IMR-90 (cell line): ENCODE data around the gene HAP1. TPM values are rescaled to one million over a fixed set of nuclear protein-coding genes. Genes with fewer than 3 reads are reported as not detected.

Experiments
- ATAC-seq: fragments of 200-7000 bp; cut with Tn5 transposase; 2 replicates; pipeline ENCODE4 v1.9.1; 2020; ENCODE audit warnings: low read depth, mild to moderate bottlenecking, moderate library complexity
- BruUV-seq: library from RNA; stranded (reverse); fragments of 400-500 nt; replicated peaks from 2 replicates; lab custom pipeline; 2021; lab: Mats Ljungman, UMichigan
- CTCF ChIA-PET: fragments of 300-600 bp; formaldehyde crosslinking; extraction: SDS; loops from one replicate; lab custom pipeline; 2021; ENCODE audit warnings: antibody characterized with exemption; lab: Yijun Ruan, JAX
- POLR2A ChIA-PET: fragments of 300-600 bp; sonication (Branson Sonifier 250); formaldehyde crosslinking; loops from one replicate; lab custom pipeline; 2022; ENCODE audit warnings: antibody characterized with exemption; ENCODE audit not compliant: unreplicated experiment; lab: Charles Lee
- DNase-seq: peaks from one replicate; pipeline ENCODE4 v3.0.0; 2013
- H2AFZ ChIP-seq: replicated peaks from 2 replicates; pipeline ENCODE3; 2013; ENCODE audit warnings: low read length, mild to moderate bottlenecking; ENCODE audit not compliant: poor library complexity
- H2AK5ac ChIP-seq: 2 replicates; pipeline ENCODE4 v1.6.1; 2013; ENCODE audit warnings: low read depth, low read length, inconsistent platforms
- H2AK9ac ChIP-seq: replicated peaks from 2 replicates; pipeline ENCODE3; 2013; ENCODE audit warnings: mild to moderate bottlenecking, low read depth, low read length, moderate library complexity; ENCODE audit not compliant: poor library complexity
- H2BK120ac ChIP-seq: 2 replicates; pipeline ENCODE4 v1.6.1; 2013; ENCODE audit warnings: low read depth, low read length, inconsistent platforms
- H2BK15ac ChIP-seq: 3 replicates; pipeline ENCODE4 v1.6.1; 2013; ENCODE audit warnings: low read depth, low read length, inconsistent platforms
- H2BK20ac ChIP-seq: 2 replicates; pipeline ENCODE4 v1.6.1; 2013; ENCODE audit warnings: low read depth, mild to moderate bottlenecking, inconsistent platforms, low read length, moderate library complexity
- H2BK5ac ChIP-seq: 2 replicates; pipeline ENCODE4 v1.6.1; 2013; ENCODE audit warnings: mild to moderate bottlenecking, low read depth, low read length, inconsistent platforms; ENCODE audit not compliant: poor library complexity, severe bottlenecking
- H3K14ac ChIP-seq: replicated peaks from 2 replicates; pipeline ENCODE4 v1.6.1; 2013; ENCODE audit warnings: low read depth, low read length, inconsistent platforms
- H3K18ac ChIP-seq: 2 replicates; pipeline ENCODE4 v1.6.1; 2013; ENCODE audit warnings: low read depth, low read length, control low read depth
- H3K23ac ChIP-seq: 2 replicates; pipeline ENCODE4 v1.6.1; 2013; ENCODE audit warnings: low read depth, low read length, inconsistent platforms
- H3K27ac ChIP-seq: 2 replicates; pipeline ENCODE4 v1.5.1; 2013; ENCODE audit warnings: mild to moderate bottlenecking, control low read depth, low read length; ENCODE audit not compliant: insufficient read depth
- H3K27me3 ChIP-seq: 2 replicates; pipeline ENCODE4 v1.6.1; 2013; ENCODE audit warnings: low read length; ENCODE audit not compliant: control insufficient read depth, insufficient read depth
- H3K36me3 ChIP-seq: 2 replicates; pipeline ENCODE4 v1.6.1; 2013; ENCODE audit warnings: low read length, mixed read lengths; ENCODE audit not compliant: control insufficient read depth, insufficient read depth
- H3K4ac ChIP-seq: 2 replicates; pipeline ENCODE4 v1.6.1; 2013; ENCODE audit warnings: low read depth, low read length, inconsistent platforms
- H3K4me1 ChIP-seq: 2 replicates; pipeline ENCODE4 v1.6.1; 2013; ENCODE audit warnings: low read length, mixed read lengths; ENCODE audit not compliant: control insufficient read depth, insufficient read depth
- H3K4me2 ChIP-seq: 2 replicates; pipeline ENCODE4 v1.6.1; 2013; ENCODE audit warnings: low read depth, mild to moderate bottlenecking, control low read depth, low read length, moderate library complexity
- H3K4me3 ChIP-seq: 2 replicates; pipeline ENCODE4 v1.5.1; 2013; ENCODE audit warnings: low read depth, mild to moderate bottlenecking, control low read depth, low read length, moderate library complexity; ENCODE audit not compliant: insufficient read depth
- H3K56ac ChIP-seq: 2 replicates; pipeline ENCODE4 v1.6.1; 2013; ENCODE audit warnings: low read length, inconsistent platforms; ENCODE audit not compliant: insufficient read depth; ENCODE audit errors: extremely low read depth
- H3K79me1 ChIP-seq, 2 experiments: 2 replicates each; pipeline ENCODE4 v1.6.1; 2013; ENCODE audit warnings: low read length in 2 of 2, inconsistent platforms in 1 of 2, low read depth in 1 of 2
- H3K9ac ChIP-seq: 2 replicates; pipeline ENCODE4 v1.6.1; 2013; ENCODE audit warnings: low read depth, low read length, control low read depth
- H3K9me1 ChIP-seq: 2 replicates; pipeline ENCODE4 v1.6.1; 2013; ENCODE audit warnings: low read length, inconsistent platforms; ENCODE audit not compliant: insufficient read depth
- H3K9me3 ChIP-seq: 2 replicates; pipeline ENCODE4 v1.6.1; 2013; ENCODE audit warnings: low read length; ENCODE audit not compliant: control insufficient read depth, insufficient read depth
- H4K20me1 ChIP-seq: 2 replicates; pipeline ENCODE4 v1.6.1; 2013; ENCODE audit warnings: low read length, inconsistent platforms; ENCODE audit not compliant: insufficient read depth
- H4K5ac ChIP-seq: 2 replicates; pipeline ENCODE4 v1.6.1; 2013; ENCODE audit warnings: mild to moderate bottlenecking, low read depth, low read length, control low read depth
- H4K8ac ChIP-seq, 2 experiments: 2 replicates each; pipeline ENCODE4 v1.6.1; 2013; ENCODE audit warnings: low read depth in 2 of 2, low read length in 2 of 2, control low read depth in 1 of 2, inconsistent platforms in 1 of 2
- H4K91ac ChIP-seq: 2 replicates; pipeline ENCODE4 v1.6.1; 2013; ENCODE audit warnings: low read depth, low read length, inconsistent platforms; ENCODE audit not compliant: insufficient read depth
- BHLHE40 ChIP-seq: fragments of 150-350 bp; IDR thresholded peaks from 2 replicates; pipeline ENCODE4 v1.6.1; 2016; ENCODE audit warnings: mild to moderate bottlenecking, low read depth, low read length
- CHD1 ChIP-seq: IDR thresholded peaks from 2 replicates; pipeline ENCODE4 v1.6.1; 2012; ENCODE audit warnings: low read depth, low read length, improper control_type of control experiment
- ELK1 ChIP-seq: fragments of 150-350 bp; IDR thresholded peaks from 2 replicates; pipeline ENCODE4 v1.6.1; 2016; ENCODE audit warnings: low read depth, mild to moderate bottlenecking, low read length, moderate library complexity, borderline replicate concordance
- FOS ChIP-seq: fragments of 150-350 bp; IDR thresholded peaks from 2 replicates; pipeline ENCODE4 v1.6.1; 2016; ENCODE audit warnings: low read depth, low read length
- MAZ ChIP-seq: IDR thresholded peaks from 2 replicates; pipeline ENCODE4 v1.6.1; 2012; ENCODE audit warnings: low read depth, mild to moderate bottlenecking, low read length, improper control_type of control experiment, moderate library complexity, borderline replicate concordance
- MXI1 ChIP-seq: IDR thresholded peaks from 2 replicates; pipeline ENCODE4 v1.6.1; 2012; ENCODE audit warnings: low read depth, mild to moderate bottlenecking, low read length, moderate library complexity, borderline replicate concordance
- NFE2L2 ChIP-seq: fragments of 150-350 bp; IDR thresholded peaks from 2 replicates; pipeline ENCODE4 v1.6.1; 2016; ENCODE audit warnings: low read depth, mild to moderate bottlenecking, low read length
- POLR2A ChIP-seq: IDR thresholded peaks from 2 replicates; pipeline ENCODE4 v1.6.1; 2012; ENCODE audit warnings: mild to moderate bottlenecking, low read depth, low read length
- RAD21 ChIP-seq: IDR thresholded peaks from 2 replicates; pipeline ENCODE4 v1.6.1; 2012; ENCODE audit warnings: low read length, improper control_type of control experiment
- RFX5 ChIP-seq: IDR thresholded peaks from 2 replicates; pipeline ENCODE4 v1.8.0; 2012; ENCODE audit warnings: low read depth, mild to moderate bottlenecking, low read length, moderate library complexity
- SMC3 ChIP-seq: fragments of 150-350 bp; IDR thresholded peaks from 2 replicates; pipeline ENCODE4 v1.6.1; 2016; ENCODE audit warnings: low read depth, mild to moderate bottlenecking, antibody characterized with exemption, low read length, moderate library complexity
- WGBS, 2 experiments: methylation state at CpG; one replicate each; pipeline versions ENCODE4 v1.1.5 to v1.1.7; 2013; ENCODE audit warnings: missing lambda C conversion rate in 2 of 2; ENCODE audit not compliant: insufficient read length in 1 of 2; ENCODE audit errors: extremely low coverage in 2 of 2; 5-methylcytosine and 5-hydroxymethylcytosine counted together
- dilution Hi-C: fragments of 300-500 bp; cut with HindIII; formaldehyde crosslinking; loops from one replicate; pipeline ENCODE4 v1.14.3; 2018; ENCODE audit warnings: low sequenced_read_pairs; ENCODE audit not compliant: unreplicated experiment
- in situ Hi-C: fragments of 300-500 bp; cut with MboI; formaldehyde crosslinking; loops from 3 replicates; pipeline ENCODE4 v1.14.3; 2019; ENCODE audit warnings: low sequenced_read_pairs, inconsistent platforms, mixed read lengths
- intact Hi-C: fragments of 100-400 bp; cut with micrococcal nuclease; formaldehyde crosslinking; loops from 2 replicates; pipeline ENCODE4 v1.10.0; 2022
- polyA plus RNA-seq, 3 experiments: library from polyadenylated mRNA; depleted of rRNA; stranded (reverse); fragments of >200 nt; gene quantifications; 2 replicates each; pipeline ENCODE4 v1.2.3, GENCODE V29; 2012; ENCODE audit warnings: low replicate concordance in 1 of 3
- total RNA-seq: library from RNA; depleted of rRNA; stranded (reverse); fragments of >200 nt; gene quantifications from 2 replicates; pipeline ENCODE4 v1.2.3, GENCODE V29; 2012
- TF ChIP-seq, protein P1 (sequence below): conservative IDR thresholded peaks from 2 replicates; pipeline ENCODE4 v1.5.1; 2012; ENCODE audit warnings: mild to moderate bottlenecking, low read depth, low read length, improper control_type of control experiment

HAP1 gene
- total and polyA plus RNA-seq, 2 of the 4 experiments (the other 2 are of a cell fraction), result under 0.01 to 0.09 TPM

DNA sequence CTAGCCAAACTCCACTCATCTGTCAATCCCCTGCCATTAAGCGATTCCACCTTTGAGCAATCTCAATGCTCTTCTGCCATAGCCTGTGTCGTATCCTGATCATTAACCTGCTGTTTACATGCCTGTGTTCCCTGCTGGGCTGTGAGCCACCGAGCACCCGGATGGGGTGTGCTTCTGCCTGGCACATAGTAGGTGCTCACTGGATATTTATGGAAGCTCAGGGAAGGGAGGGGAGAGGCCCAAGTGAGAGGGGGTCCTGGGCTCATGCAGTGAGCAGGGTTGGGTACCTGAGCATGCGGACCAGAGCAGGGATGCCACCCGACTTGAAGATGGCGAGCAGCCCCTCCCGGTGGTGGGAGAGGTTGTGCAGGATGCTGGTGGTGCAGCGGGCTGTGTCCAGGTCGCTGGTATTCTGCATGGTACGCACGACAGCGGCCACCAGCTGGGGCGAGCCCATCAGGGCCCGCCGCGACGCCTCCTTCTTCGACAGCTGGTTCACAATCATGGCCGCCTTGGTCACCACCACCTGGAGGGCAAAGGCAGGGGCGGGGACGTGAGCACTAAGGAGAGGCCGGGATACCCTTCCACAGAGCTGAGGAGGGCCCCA is 34.3 kb upstream of the HAP1 start:
- TF ChIP-seq POLR2A (no peak), FOS (no peak), MAZ (no peak), BHLHE40 (no peak), CHD1 (no peak), RFX5 (no peak), SMC3 (no peak), MXI1 (no peak), ELK1 (no peak), NFE2L2 (no peak), RAD21 (no peak)
- TF ChIP-seq, protein P1, sequence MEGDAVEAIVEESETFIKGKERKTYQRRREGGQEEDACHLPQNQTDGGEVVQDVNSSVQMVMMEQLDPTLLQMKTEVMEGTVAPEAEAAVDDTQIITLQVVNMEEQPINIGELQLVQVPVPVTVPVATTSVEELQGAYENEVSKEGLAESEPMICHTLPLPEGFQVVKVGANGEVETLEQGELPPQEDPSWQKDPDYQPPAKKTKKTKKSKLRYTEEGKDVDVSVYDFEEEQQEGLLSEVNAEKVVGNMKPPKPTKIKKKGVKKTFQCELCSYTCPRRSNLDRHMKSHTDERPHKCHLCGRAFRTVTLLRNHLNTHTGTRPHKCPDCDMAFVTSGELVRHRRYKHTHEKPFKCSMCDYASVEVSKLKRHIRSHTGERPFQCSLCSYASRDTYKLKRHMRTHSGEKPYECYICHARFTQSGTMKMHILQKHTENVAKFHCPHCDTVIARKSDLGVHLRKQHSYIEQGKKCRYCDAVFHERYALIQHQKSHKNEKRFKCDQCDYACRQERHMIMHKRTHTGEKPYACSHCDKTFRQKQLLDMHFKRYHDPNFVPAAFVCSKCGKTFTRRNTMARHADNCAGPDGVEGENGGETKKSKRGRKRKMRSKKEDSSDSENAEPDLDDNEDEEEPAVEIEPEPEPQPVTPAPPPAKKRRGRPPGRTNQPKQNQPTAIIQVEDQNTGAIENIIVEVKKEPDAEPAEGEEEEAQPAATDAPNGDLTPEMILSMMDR, result no peak
- DNase-seq (no peak), ATAC-seq (no peak)
- Histone ChIP-seq H4K20me1 (peaks cover 6% of the 10 kb centered on the region; the same call in 1 of the 2 replicates), H2BK5ac (no peak overlapping the region), H3K79me1 (peaks cover 8 to 18% of the 10 kb centered on the region in 2 experiments; a peak in 3 of 4 replicates), H3K4me2 (no peak overlapping the region), H4K91ac (no peak overlapping the region), H3K4me3 (no peak overlapping the region), H3K23ac (no peak overlapping the region), H4K5ac (no peak overlapping the region), H3K4ac (no peak overlapping the region), H2BK15ac (no peak overlapping the region), H3K56ac (no peak overlapping the region), H2AFZ (no peak overlapping the region), H2AK5ac (no peak overlapping the region), H3K27me3 (no peaks in the 10 kb centered on the region), H3K4me1 (peaks cover 8% of the 10 kb centered on the region), H3K36me3 (peaks cover 66% of the 10 kb centered on the region), H2BK20ac (no peak overlapping the region), H3K9me3 (no peaks in the 10 kb centered on the region), H4K8ac (no peak overlapping the region), H3K14ac (no peak overlapping the region), H3K9ac (no peak overlapping the region), H2BK120ac (no peak overlapping the region), H3K18ac (no peak overlapping the region), H2AK9ac (no peak overlapping the region), H3K9me1 (peaks cover 13% of the 10 kb centered on the region), H3K27ac (no peak overlapping the region)
- in situ Hi-C loops, result no loop called here
- BruUV-seq, result no TSS peak
- intact Hi-C loops, result no loop called here
- dilution Hi-C loops, result no loop called here
- CTCF ChIA-PET, result interaction anchor here (0.7 kb wide), 1 partner anchor 25 kb away, joined by 3 read pairs; no protein-coding TSS in a partner anchor
- POLR2A ChIA-PET, result no interaction called here
- WGBS, 2 experiments, result 96% methylated on average over 11 of the region's 23 CpGs; no CpG with 5 or more reads in 1 of the 2 experiments
